Activated naive CD4-positive, alpha-beta T cell (primary cell): ENCODE results near the gene FMN1.

Source experiments
- DNase-seq, 4 experiments: peaks; one replicate each; lab custom pipeline; 2025; lab: John Stamatoyannopoulos, UW

FMN1 gene

GRCh38 chr15:33154351-33155166, 40.0 kb downstream of the FMN1 start:
- DNase-seq = no peak

GRCh38 chr15:33153548-33153947, 41.0 kb downstream of the FMN1 start:
- DNase-seq = no peak

- DNase-seq = no peak
Measured at GRCh38 chr15:33152502-33153109, 41.9 kb downstream of the FMN1 start.

- no peak for DNase-seq
Measured at GRCh38 chr15:33150971-33151370, 43.5 kb downstream of the FMN1 start.

GRCh38 chr15:33150431-33150941, 44.0 kb downstream of the FMN1 start:
- no peak for DNase-seq

- DNase-seq = no peak
Measured at GRCh38 chr15:33149919-33150318, 44.6 kb downstream of the FMN1 start.

GRCh38 chr15:33148129-33148751, 46.3 kb downstream of the FMN1 start:
- no peak for DNase-seq

- no peak for DNase-seq
Measured at GRCh38 chr15:33146051-33146450, 48.5 kb downstream of the FMN1 start.

GRCh38 chr15:33145447-33145846, 49.1 kb downstream of the FMN1 start:
- DNase-seq = no peak

GRCh38 chr15:33142708-33143107, 51.8 kb downstream of the FMN1 start:
- no peak for DNase-seq

- no peak for DNase-seq
Measured at GRCh38 chr15:33138000-33138399, 56.5 kb downstream of the FMN1 start.

GRCh38 chr15:33137101-33137500, 57.4 kb downstream of the FMN1 start:
- DNase-seq = no peak

GRCh38 chr15:33136353-33136752, 58.2 kb downstream of the FMN1 start:
- DNase-seq = no peak

GRCh38 chr15:33135355-33135781, 59.1 kb downstream of the FMN1 start:
- no peak for DNase-seq

- DNase-seq = no peak
Measured at GRCh38 chr15:33132722-33133345, 61.7 kb downstream of the FMN1 start.

- no peak for DNase-seq
Measured at GRCh38 chr15:33132233-33132580, 62.3 kb downstream of the FMN1 start.

GRCh38 chr15:33131552-33132232, 62.8 kb downstream of the FMN1 start:
- no peak for DNase-seq

- peak in 3 of 4 experiments; percentile 24 to 58 (median 26) for DNase-seq
Measured at GRCh38 chr15:33126559-33127290, 67.8 kb downstream of the FMN1 start.

- no peak for DNase-seq
Measured at GRCh38 chr15:33125894-33126537, 68.5 kb downstream of the FMN1 start.

GRCh38 chr15:33124811-33125210, 69.7 kb downstream of the FMN1 start:
- no peak for DNase-seq

GRCh38 chr15:33124279-33124678, 70.2 kb downstream of the FMN1 start:
- no peak for DNase-seq
